GM11168 (cell line): ENCODE results near the gene ZNF513.

ENCODE experiments used
- in situ Hi-C: fragments of 300-500 bp; cut with MboI; formaldehyde crosslinking; loops from one replicate; pipeline ENCODE4 v1.12.0; 2022; ENCODE audit warnings: low sequenced_read_pairs; ENCODE audit not compliant: unreplicated experiment

Gene ZNF513

DNA sequence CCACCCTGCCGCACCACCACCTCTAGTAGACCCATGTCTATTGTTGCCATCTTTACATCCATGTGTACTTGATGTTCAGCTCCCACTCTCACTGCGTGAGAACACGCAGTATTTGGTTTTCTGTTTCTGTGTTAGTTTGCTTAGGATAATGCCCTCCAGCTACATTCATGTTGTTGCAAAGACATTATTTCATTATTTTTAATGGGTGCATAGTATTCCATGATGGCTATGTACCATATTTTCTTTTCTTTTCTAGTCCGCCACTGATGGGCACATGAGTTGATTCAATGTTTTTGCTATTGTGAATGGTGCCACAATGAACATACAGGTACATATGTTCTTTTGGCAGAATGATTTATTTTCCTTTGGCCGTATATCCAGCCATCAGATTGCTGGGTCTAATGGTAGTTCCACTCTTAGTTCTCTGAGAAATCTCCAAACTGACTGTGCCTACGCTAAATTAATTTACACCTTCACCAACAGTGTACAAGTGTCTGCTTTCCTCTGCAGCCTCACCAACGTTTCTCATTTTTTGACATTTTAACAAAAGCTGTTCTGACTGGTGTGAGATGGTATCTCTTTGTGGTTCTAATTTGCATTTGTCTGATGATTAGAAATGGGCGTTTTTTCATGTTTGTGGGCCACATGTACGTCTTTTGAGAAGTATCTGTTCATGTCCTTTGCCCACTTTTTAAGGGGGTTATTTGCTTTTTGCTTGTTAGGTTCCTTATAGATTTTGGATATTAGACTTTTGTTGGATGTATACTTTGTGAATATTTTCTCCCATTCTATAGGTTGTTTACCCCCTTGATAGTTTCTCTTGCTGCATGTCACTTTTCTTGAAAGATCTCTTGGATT lies 10.5 kb upstream of the ZNF513 start:
- in situ Hi-C loops, result no loop called here

- in situ Hi-C loops, result no loop called here
Measured at GRCh38 chr2:27381577-27382181, 1.1 kb upstream of the ZNF513 start.

GRCh38 chr2:27379836-27380625 lies 503 bp downstream of the ZNF513 start:
- in situ Hi-C loops, result no loop called here

DNA sequence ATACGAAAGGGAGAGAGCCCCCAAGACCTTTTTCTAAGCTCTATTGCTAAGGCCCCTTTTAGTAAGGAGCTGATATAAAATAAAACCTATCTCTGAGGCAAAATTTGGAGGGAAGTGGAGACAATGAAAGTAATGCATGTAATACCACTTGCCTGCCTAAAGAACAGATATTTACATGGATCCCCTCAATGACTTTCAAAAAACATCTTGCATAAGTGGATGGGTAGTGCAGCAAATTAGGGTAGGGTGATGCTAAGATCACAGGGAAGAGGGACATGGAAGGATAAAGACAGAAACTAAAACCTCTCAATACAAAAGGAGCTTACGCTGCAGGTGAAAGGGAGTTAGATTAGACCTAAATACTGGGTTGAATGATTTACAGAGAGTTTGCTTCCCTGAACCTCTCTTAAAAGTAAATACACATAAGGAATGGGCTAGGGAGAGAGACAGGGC lies 1.1 kb downstream of the ZNF513 start:
- in situ Hi-C loops, result no loop called here

DNA sequence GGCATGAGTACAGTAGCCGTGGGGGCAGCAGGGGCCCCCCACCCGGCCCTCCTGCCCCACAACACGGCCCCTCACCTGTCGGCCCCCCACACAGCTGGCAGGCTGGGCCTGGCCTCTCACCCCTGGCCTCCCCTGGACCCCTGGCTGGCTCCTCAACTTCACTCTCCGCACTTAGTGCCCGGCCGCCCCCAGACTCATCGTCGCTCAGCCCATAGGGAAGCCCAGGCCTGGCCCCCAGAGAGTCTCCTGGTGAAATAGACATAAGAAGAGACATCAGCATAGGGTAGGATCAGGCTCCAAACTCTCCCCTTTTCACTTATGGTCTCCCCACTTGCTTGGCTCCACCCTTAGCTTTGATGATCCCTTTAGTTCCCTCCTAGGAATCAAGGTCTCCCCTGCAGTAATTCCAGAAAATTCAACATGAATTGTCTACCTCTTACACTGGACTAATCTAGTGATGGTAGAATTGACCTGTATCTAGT lies 1.7 kb downstream of the ZNF513 start:
- in situ Hi-C loops, result no loop called here

DNA sequence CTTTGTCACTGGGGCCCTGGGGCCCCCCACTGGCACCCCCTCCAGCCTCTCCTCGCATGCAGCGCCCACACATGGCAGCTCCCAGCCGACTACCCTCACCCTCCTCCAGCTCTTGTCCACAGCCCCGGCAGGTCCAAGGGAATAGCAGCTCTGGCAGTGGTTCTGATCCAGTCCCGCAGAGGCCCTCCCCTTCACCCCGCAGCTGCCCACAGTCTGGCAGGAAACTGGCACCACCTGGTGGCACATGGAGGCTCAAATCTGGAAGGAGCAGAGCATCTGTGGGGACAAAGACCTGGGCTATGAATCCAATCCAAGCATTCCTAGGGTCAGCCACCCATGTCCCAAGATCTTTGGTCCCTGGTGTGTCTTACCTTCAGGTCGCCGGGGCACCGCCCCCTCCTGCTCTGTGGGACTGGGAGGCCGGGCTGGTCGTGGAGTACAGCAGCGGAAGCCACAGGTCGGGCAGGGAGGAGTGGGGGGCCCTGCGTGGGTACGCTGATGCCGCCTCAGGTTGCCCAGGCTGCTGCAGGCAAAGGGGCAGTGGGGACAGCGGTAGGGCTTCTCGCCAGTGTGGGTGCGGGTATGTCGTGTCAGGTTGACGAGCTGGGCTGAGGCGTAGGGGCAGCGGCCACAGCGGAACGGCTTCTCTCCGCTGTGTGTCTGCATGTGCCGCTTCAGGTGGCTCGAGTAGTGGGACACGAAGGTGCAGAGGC lies 2.3 kb downstream of the ZNF513 start:
- in situ Hi-C loops, result no loop called here

DNA sequence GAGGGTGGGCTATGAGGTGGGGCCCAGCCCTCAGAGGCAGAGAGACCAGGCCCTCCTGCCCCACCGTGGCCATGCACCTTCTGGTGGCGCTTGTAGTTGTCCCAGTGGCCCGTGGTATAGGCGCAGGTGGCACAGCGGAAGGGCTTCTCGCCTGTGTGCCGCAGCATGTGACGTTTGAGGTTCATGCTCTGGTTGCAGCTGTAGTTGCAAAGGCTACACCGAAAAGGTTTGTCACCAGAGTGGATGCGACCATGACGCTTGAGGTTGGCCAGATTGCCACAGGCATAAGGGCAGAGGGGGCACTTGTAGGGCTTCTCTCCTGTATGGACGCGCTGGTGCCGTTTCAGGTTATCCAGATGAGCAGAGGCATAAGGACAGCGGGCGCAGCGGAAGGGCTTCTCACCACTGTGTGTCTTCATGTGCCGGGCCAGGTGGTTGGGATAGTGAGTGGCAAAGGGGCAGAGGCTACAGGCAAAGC lies 2.9 kb downstream of the ZNF513 start:
- in situ Hi-C loops, result no loop called here

GRCh38 chr2:27376866-27377617 lies 3.5 kb downstream of the ZNF513 start:
- in situ Hi-C loops, result no loop called here

GRCh38 chr2:27376151-27376865 lies 4.2 kb downstream of the ZNF513 start:
- in situ Hi-C loops, result no loop called here

GRCh38 chr2:27375513-27376099 lies 4.9 kb downstream of the ZNF513 start:
- in situ Hi-C loops, result no loop called here

- in situ Hi-C loops, result no loop called here
Measured at GRCh38 chr2:27373567-27373966, 7.0 kb downstream of the ZNF513 start.

DNA sequence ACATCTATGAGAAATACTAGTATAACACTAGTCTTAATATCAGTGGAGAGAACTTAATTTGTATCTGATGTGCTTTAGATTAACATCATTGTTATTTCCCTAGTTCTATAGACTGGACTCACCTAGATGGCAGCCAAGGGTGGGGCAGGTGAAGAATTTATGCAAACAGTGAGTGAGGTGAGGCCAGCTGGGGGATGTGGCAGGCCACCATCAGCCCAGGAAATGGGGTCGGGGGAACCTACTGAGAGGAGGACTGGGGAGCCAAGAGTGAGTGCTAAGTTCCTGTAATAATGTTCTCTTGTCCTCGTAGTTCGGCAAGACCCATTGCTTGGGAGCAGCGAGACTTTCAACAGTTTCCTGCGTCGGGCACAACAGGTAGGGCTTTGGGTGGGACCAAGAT lies 7.6 kb downstream of the ZNF513 start:
- in situ Hi-C loops, result no loop called here

GRCh38 chr2:27370816-27371620 lies 9.5 kb downstream of the ZNF513 start:
- in situ Hi-C loops, result no loop called here

- in situ Hi-C loops, result no loop called here
Measured at GRCh38 chr2:27370026-27370815, 10.3 kb downstream of the ZNF513 start, which contains the start of the genes EIF2B4 and SNX17. Gene EIF2B4 (minus strand): TSS chr2:27370338. CDS start chr2:27370314, 24 bp downstream. Gene SNX17 (plus strand): TSS chr2:27370616. CDS start chr2:27370744, 128 bp downstream.

GRCh38 chr2:27369471-27370025 lies 11.0 kb downstream of the ZNF513 start:
- in situ Hi-C loops, result no loop called here

- in situ Hi-C loops, result no loop called here
Measured at GRCh38 chr2:27363933-27364332, 16.6 kb downstream of the ZNF513 start.
